H9 (cell line): Measurements from ENCODE around the gene MRAP2. TPM values are rescaled to one million over a fixed set of nuclear protein-coding genes. Genes with fewer than 3 reads are reported as not detected.

Experiments
- DNase-seq: peaks from one replicate; pipeline ENCODE4 v3.0.0-alpha.2; 2017
- H2AFZ ChIP-seq: one replicate; pipeline ENCODE4 v1.6.1; 2013; ENCODE audit warnings: mild to moderate bottlenecking, low read length, control low read depth, moderate library complexity
- H2AK5ac ChIP-seq: 2 replicates; pipeline ENCODE4 v1.6.1; 2013; ENCODE audit warnings: low read length, control low read depth, mixed read lengths; ENCODE audit not compliant: insufficient read length
- H2BK120ac ChIP-seq: one replicate; pipeline ENCODE4 v1.6.1; 2013; ENCODE audit warnings: low read depth, mild to moderate bottlenecking, low read length, control low read depth, inconsistent platforms; ENCODE audit not compliant: poor library complexity, severe bottlenecking
- H2BK12ac ChIP-seq: 2 replicates; pipeline ENCODE4 v1.6.1; 2013; ENCODE audit warnings: low read length, control low read depth, mixed read lengths, low read depth; ENCODE audit not compliant: insufficient read length
- H2BK15ac ChIP-seq: 2 replicates; pipeline ENCODE4 v1.6.1; 2013; ENCODE audit warnings: low read depth, low read length, control low read depth
- H2BK20ac ChIP-seq: one replicate; pipeline ENCODE4 v1.6.1; 2013; ENCODE audit warnings: low read depth, mild to moderate bottlenecking, low read length, control low read depth, inconsistent platforms; ENCODE audit not compliant: poor library complexity, severe bottlenecking
- H2BK5ac ChIP-seq: 2 replicates; pipeline ENCODE4 v1.6.1; 2013; ENCODE audit warnings: low read length, control low read depth, mixed read lengths; ENCODE audit not compliant: insufficient read length
- H3K14ac ChIP-seq: 2 replicates; pipeline ENCODE4 v1.6.1; 2013; ENCODE audit warnings: low read length, control low read depth; ENCODE audit not compliant: insufficient read depth
- H3K18ac ChIP-seq: 2 replicates; pipeline ENCODE4 v1.6.1; 2013; ENCODE audit warnings: low read depth, mild to moderate bottlenecking, mixed read lengths, low read length, control low read depth; ENCODE audit not compliant: insufficient read length
- H3K23ac ChIP-seq: 2 replicates; pipeline ENCODE4 v1.6.1; 2013; ENCODE audit warnings: low read length, control low read depth, mixed read lengths, low read depth; ENCODE audit not compliant: insufficient read length
- H3K23me2 ChIP-seq: 2 replicates; pipeline ENCODE4 v1.6.1; 2013; ENCODE audit warnings: low read depth, mild to moderate bottlenecking, mixed read lengths, low read length, control low read depth; ENCODE audit not compliant: insufficient read length, poor library complexity, severe bottlenecking
- H3K27ac ChIP-seq: 2 replicates; pipeline ENCODE4 v1.5.1; 2013; ENCODE audit warnings: low read length, control low read depth, mixed read lengths, low read depth; ENCODE audit not compliant: insufficient read length
- H3K27me3 ChIP-seq: 2 replicates; pipeline ENCODE4 v1.6.1; 2013; ENCODE audit warnings: low read length, control low read depth, inconsistent platforms; ENCODE audit not compliant: insufficient read depth
- H3K4ac ChIP-seq: 2 replicates; pipeline ENCODE4 v1.6.1; 2013; ENCODE audit warnings: low read depth, mild to moderate bottlenecking, control low read depth, inconsistent platforms, low read length, moderate library complexity
- H3K4me1 ChIP-seq: 2 replicates; pipeline ENCODE4 v1.6.1; 2013; ENCODE audit warnings: low read length, control low read depth, inconsistent platforms; ENCODE audit not compliant: insufficient read depth
- H3K4me2 ChIP-seq: 2 replicates; pipeline ENCODE4 v1.6.1; 2013; ENCODE audit warnings: low read length, control low read depth, mixed read lengths; ENCODE audit not compliant: insufficient read length, insufficient read depth
- H3K56ac ChIP-seq: 2 replicates; pipeline ENCODE4 v1.6.1; 2013; ENCODE audit warnings: low read depth, mild to moderate bottlenecking, mixed read lengths, low read length, control low read depth; ENCODE audit not compliant: insufficient read length
- H3K79me1 ChIP-seq: 2 replicates; pipeline ENCODE4 v1.6.1; 2013; ENCODE audit warnings: low read depth, mild to moderate bottlenecking, moderate library complexity, low read length, control low read depth, inconsistent platforms; ENCODE audit not compliant: insufficient read depth, poor library complexity, severe bottlenecking
- H3K79me2 ChIP-seq: 2 replicates; pipeline ENCODE4 v1.6.1; 2013; ENCODE audit warnings: low read length, control low read depth, inconsistent platforms; ENCODE audit not compliant: insufficient read depth
- H3K9ac ChIP-seq: 2 replicates; pipeline ENCODE4 v1.6.1; 2013; ENCODE audit warnings: low read length, control low read depth, mixed read lengths; ENCODE audit not compliant: insufficient read length; ENCODE audit errors: extremely low read depth
- H3K9me3 ChIP-seq: one replicate; pipeline ENCODE4 v1.6.1; 2013; ENCODE audit warnings: low read depth, low read length, inconsistent platforms; ENCODE audit not compliant: control insufficient read depth
- H3T11ph ChIP-seq: one replicate; pipeline ENCODE4 v1.6.1; 2013; ENCODE audit warnings: mild to moderate bottlenecking, low read length, control low read depth, inconsistent platforms
- H4K20me1 ChIP-seq: one replicate; pipeline ENCODE4 v1.6.1; 2013; ENCODE audit not compliant: control insufficient read depth, insufficient read length, insufficient read depth
- H4K5ac ChIP-seq: 2 replicates; pipeline ENCODE4 v1.6.1; 2013; ENCODE audit warnings: low read depth, mild to moderate bottlenecking, mixed read lengths, low read length, control low read depth; ENCODE audit not compliant: insufficient read length
- H4K8ac ChIP-seq: replicated peaks from 2 replicates; pipeline ENCODE4 v1.6.1; 2013; ENCODE audit warnings: low read length, control low read depth, mixed read lengths, low read depth; ENCODE audit not compliant: insufficient read length
- H4K91ac ChIP-seq: 2 replicates; pipeline ENCODE4 v1.6.1; 2013; ENCODE audit warnings: low read depth, mild to moderate bottlenecking, moderate library complexity, mixed read lengths, low read length, control low read depth; ENCODE audit not compliant: insufficient read length
- H3K27ac Mint-ChIP-seq, 3 experiments: 2 replicates in 2 of 3; 3 replicates in 1 of 3; pipeline ENCODE4 v1.8.0; 2020 to 2021; ENCODE audit warnings: mixed read lengths in 3 of 3, mild to moderate bottlenecking in 1 of 3, moderate library complexity in 1 of 3
- H3K27me3 Mint-ChIP-seq: 2 replicates; pipeline ENCODE4 v1.8.0; 2021; ENCODE audit warnings: low read depth, mild to moderate bottlenecking, moderate library complexity, mixed read lengths
- H3K36me3 Mint-ChIP-seq, 3 experiments: 2 replicates in 2 of 3; 3 replicates in 1 of 3; pipeline ENCODE4 v1.8.0; 2020 to 2021; ENCODE audit warnings: low read depth in 3 of 3, mixed read lengths in 3 of 3; ENCODE audit not compliant: insufficient read depth in 1 of 3
- H3K4me1 Mint-ChIP-seq, 2 experiments: 2 replicates each; pipeline ENCODE4 v1.8.0; 2020; ENCODE audit warnings: mixed read lengths in 2 of 2
- H3K4me3 Mint-ChIP-seq, 2 experiments: 2 replicates in 1 of 2; 3 replicates in 1 of 2; pipeline ENCODE4 v1.8.0; 2020 to 2021; ENCODE audit warnings: mild to moderate bottlenecking in 2 of 2, mixed read lengths in 2 of 2, moderate library complexity in 1 of 2
- H3K9me3 Mint-ChIP-seq, 2 experiments: 2 replicates in 1 of 2; 3 replicates in 1 of 2; pipeline ENCODE4 v1.8.0; 2020; ENCODE audit warnings: mild to moderate bottlenecking in 2 of 2, mixed read lengths in 2 of 2, moderate library complexity in 1 of 2
- WGBS: extraction: QIAGEN DNeasy Blood & Tissue Kit; methylation state at CpG from one replicate; pipeline ENCODE4 v1.1.7; 2013; ENCODE audit warnings: missing lambda C conversion rate, low lambda C conversion rate, mixed read lengths; ENCODE audit not compliant: insufficient read length; ENCODE audit errors: extremely low coverage; 5-methylcytosine and 5-hydroxymethylcytosine counted together
- total RNA-seq: library from RNA; stranded (reverse); gene quantifications from 2 replicates; pipeline ENCODE4 v1.2.1, GENCODE V29; 2021
- TF ChIP-seq, protein P1 (sequence below): fragments of 200-600 bp; sonication (generic); conservative IDR thresholded peaks from 3 replicates; pipeline ENCODE4 v1.8.0; 2021; ENCODE audit warnings: antibody characterized with exemption, mild to moderate bottlenecking

Gene MRAP2
- total RNA-seq, 1 experiment from 2014 or later: 8.0 TPM

DNA sequence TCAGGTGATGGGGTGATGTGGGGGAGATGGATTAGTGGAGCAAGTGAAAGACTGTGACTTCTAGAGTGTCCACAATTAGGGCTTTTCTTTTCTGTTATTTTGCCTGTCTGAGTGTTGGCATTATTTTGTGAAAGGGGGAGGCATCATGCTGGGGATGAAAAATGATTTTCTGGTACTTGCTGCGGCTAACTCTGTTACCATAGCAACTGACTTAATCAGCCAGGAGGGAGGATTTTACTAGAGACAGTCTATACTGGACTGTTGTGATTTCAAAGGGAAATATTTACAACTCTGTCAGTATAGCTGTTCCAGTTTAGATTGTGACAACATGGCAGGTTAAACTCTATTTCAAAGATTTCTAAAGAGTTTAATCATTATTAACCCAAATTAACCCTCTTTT is 30.4 kb upstream of the MRAP2 start:
- no peak overlapping the region for H2AFZ ChIP-seq
- H2BK120ac ChIP-seq: no peak overlapping the region
- no peak overlapping the region for H4K5ac ChIP-seq
- no peaks in the 10 kb centered on the region; the same call in 1 of the 2 replicates for H3K4me1 ChIP-seq
- H3K27me3 Mint-ChIP-seq: no peaks in the 10 kb centered on the region; the same call in 1 of the 2 replicates
- no peak overlapping the region for H4K8ac ChIP-seq
- no peak overlapping the region for H2BK20ac ChIP-seq
- no peak overlapping the region for H3K4me2 ChIP-seq
- no peak overlapping the region for H2BK5ac ChIP-seq
- no peak overlapping the region for H3K27ac Mint-ChIP-seq
- no peak overlapping the region for H3K14ac ChIP-seq
- H3T11ph ChIP-seq: no peak overlapping the region
- WGBS: no CpG with 5 or more reads among the region's 1 CpG
- no peak overlapping the region for H3K4ac ChIP-seq
- TF ChIP-seq, protein P1, sequence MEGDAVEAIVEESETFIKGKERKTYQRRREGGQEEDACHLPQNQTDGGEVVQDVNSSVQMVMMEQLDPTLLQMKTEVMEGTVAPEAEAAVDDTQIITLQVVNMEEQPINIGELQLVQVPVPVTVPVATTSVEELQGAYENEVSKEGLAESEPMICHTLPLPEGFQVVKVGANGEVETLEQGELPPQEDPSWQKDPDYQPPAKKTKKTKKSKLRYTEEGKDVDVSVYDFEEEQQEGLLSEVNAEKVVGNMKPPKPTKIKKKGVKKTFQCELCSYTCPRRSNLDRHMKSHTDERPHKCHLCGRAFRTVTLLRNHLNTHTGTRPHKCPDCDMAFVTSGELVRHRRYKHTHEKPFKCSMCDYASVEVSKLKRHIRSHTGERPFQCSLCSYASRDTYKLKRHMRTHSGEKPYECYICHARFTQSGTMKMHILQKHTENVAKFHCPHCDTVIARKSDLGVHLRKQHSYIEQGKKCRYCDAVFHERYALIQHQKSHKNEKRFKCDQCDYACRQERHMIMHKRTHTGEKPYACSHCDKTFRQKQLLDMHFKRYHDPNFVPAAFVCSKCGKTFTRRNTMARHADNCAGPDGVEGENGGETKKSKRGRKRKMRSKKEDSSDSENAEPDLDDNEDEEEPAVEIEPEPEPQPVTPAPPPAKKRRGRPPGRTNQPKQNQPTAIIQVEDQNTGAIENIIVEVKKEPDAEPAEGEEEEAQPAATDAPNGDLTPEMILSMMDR: no peak
- no peak for DNase-seq
- H2AK5ac ChIP-seq: no peak overlapping the region
- no peak overlapping the region for H2BK15ac ChIP-seq
- no peaks in the 10 kb centered on the region for H3K9me3 Mint-ChIP-seq
- no peak overlapping the region for H4K91ac ChIP-seq
- H3K4me3 Mint-ChIP-seq: no peak overlapping the region
- H3K23me2 ChIP-seq: no peaks in the 10 kb centered on the region
- no peak overlapping the region for H3K23ac ChIP-seq
- no peaks in the 10 kb centered on the region for H3K79me1 ChIP-seq
- H3K9me3 ChIP-seq: no peaks in the 10 kb centered on the region
- H3K36me3 Mint-ChIP-seq: no peaks in the 10 kb centered on the region
- H4K20me1 ChIP-seq: no peaks in the 10 kb centered on the region
- no peak overlapping the region for H3K18ac ChIP-seq
- H3K4me1 Mint-ChIP-seq: peaks cover 21 to 26% of the 10 kb centered on the region in 2 experiments
- no peaks in the 10 kb centered on the region for H3K79me2 ChIP-seq
- H3K27ac ChIP-seq: no peak overlapping the region
- no peak overlapping the region for H3K56ac ChIP-seq
- H3K27me3 ChIP-seq: no peaks in the 10 kb centered on the region
- no peak overlapping the region for H3K9ac ChIP-seq
- no peak overlapping the region for H2BK12ac ChIP-seq
